RWPE2 (cell line): ENCODE measurements around the gene MAP2K6.

Source experiments
- ATAC-seq: fragments of 200-7000 bp; cut with Tn5 transposase; 3 replicates; pipeline ENCODE4 v1.9.1; 2021; ENCODE audit warnings: low read depth
- DNase-seq: peaks from one replicate; pipeline ENCODE4 v3.0.0-alpha.2; 2020; ENCODE audit warnings: low spot score
- H3K27ac ChIP-seq: fragments of 450-650 bp; 2 replicates; pipeline ENCODE4 v1.5.1; 2017; ENCODE audit warnings: mild to moderate bottlenecking; ENCODE audit not compliant: poor library complexity, severe bottlenecking
- H3K27me3 ChIP-seq: fragments of 250-450 bp; sonication (Bioruptor Pico); 2 replicates; pipeline ENCODE4 v1.5.1; 2021; ENCODE audit warnings: mild to moderate bottlenecking, moderate library complexity; ENCODE audit not compliant: insufficient read depth, poor library complexity, severe bottlenecking
- H3K36me3 ChIP-seq: fragments of 250-450 bp; sonication (Bioruptor Pico); 2 replicates; pipeline ENCODE4 v1.5.1; 2020; ENCODE audit warnings: low read depth, mild to moderate bottlenecking, moderate library complexity
- H3K4me1 ChIP-seq: fragments of 250-450 bp; sonication (Bioruptor Pico); 2 replicates; pipeline ENCODE4 v1.5.1; 2021; ENCODE audit warnings: mild to moderate bottlenecking, moderate library complexity; ENCODE audit not compliant: insufficient read depth, poor library complexity, severe bottlenecking
- H3K4me3 ChIP-seq: fragments of 250-450 bp; sonication (Bioruptor Pico); 2 replicates; pipeline ENCODE4 v1.5.1; 2021; ENCODE audit warnings: mild to moderate bottlenecking, moderate library complexity; ENCODE audit not compliant: severe bottlenecking
- H3K9me3 ChIP-seq: fragments of 250-450 bp; sonication (Bioruptor Pico); 2 replicates; pipeline ENCODE4 v1.5.1; 2021; ENCODE audit warnings: mild to moderate bottlenecking, moderate library complexity; ENCODE audit not compliant: severe bottlenecking
- CTCF ChIP-seq: fragments of 450-650 bp; IDR thresholded peaks from one replicate; pipeline ENCODE4 v1.5.1; 2017; ENCODE audit warnings: mild to moderate bottlenecking, moderate library complexity; ENCODE audit not compliant: poor library complexity, severe bottlenecking

Gene MAP2K6

GRCh38 chr17:69594641-69595040, 180.1 kb downstream of the MAP2K6 start:
- TF ChIP-seq CTCF: no peak
- H3K27ac ChIP-seq: no peak overlapping the region

GRCh38 chr17:69596141-69596540, 181.6 kb downstream of the MAP2K6 start:
- Histone ChIP-seq H3K36me3 (no peaks in the 10 kb centered on the region), H3K27me3 (no peaks in the 10 kb centered on the region), H3K4me3 (no peak overlapping the region), H3K9me3 (no peaks in the 10 kb centered on the region), H3K27ac (no peak overlapping the region), H3K4me1 (no peaks in the 10 kb centered on the region)
- TF ChIP-seq CTCF: no peak
- DNase-seq (no peak), ATAC-seq (no peak)

More at GRCh38 chr17:69594641-69595040, 180.1 kb downstream of the MAP2K6 start:
- Histone ChIP-seq H3K4me3 (no peak overlapping the region), H3K36me3 (no peaks in the 10 kb centered on the region), H3K27me3 (no peaks in the 10 kb centered on the region), H3K9me3 (no peaks in the 10 kb centered on the region), H3K4me1 (no peaks in the 10 kb centered on the region)
- ATAC-seq (no peak), DNase-seq (no peak)

- Histone ChIP-seq H3K4me3 (no peak overlapping the region), H3K27me3 (no peaks in the 10 kb centered on the region), H3K9me3 (no peaks in the 10 kb centered on the region), H3K27ac (no peak overlapping the region), H3K4me1 (no peaks in the 10 kb centered on the region), H3K36me3 (no peaks in the 10 kb centered on the region)
- no peak for TF ChIP-seq CTCF
- ATAC-seq (peak; percentile 86), DNase-seq (no peak)
Observed at GRCh38 chr17:69597898-69598692, 183.6 kb downstream of the MAP2K6 start.

- Histone ChIP-seq H3K4me3 (no peak overlapping the region), H3K27ac (no peak overlapping the region), H3K9me3 (no peaks in the 10 kb centered on the region), H3K36me3 (no peaks in the 10 kb centered on the region), H3K4me1 (peaks cover 7% of the 10 kb centered on the region), H3K27me3 (no peaks in the 10 kb centered on the region)
- no peak for ATAC-seq
- DNase-seq: no peak
- TF ChIP-seq CTCF: no peak
Observed at GRCh38 chr17:69602972-69603371, 188.5 kb downstream of the MAP2K6 start.
